Small intestine (tissue), 7 donors: Measurements from ENCODE around the gene ODAPH. TPM values are rescaled to one million over a fixed set of nuclear protein-coding genes. Genes with fewer than 3 reads are reported as not detected.
"Not testable (repeated sequence)": the region's sequence is repeated elsewhere in the genome, so short reads cannot be mapped to it uniquely, and the experiment has no call there.

Experiments
- DNase-seq, 2 donors: peaks; one replicate each; pipeline versions ENCODE4 v3.0.0 to v3.0.0-alpha.2; 2013
- FAIRE-seq: peaks from 2 replicates; lab custom pipeline; 2012; peaks lifted over from hg19 to GRCh38; lab: Jason Lieb, UNC
- H3K27ac ChIP-seq, 3 donors: one replicate each; pipeline ENCODE4 v1.5.1; 2013; ENCODE audit warnings: low read length in 2 of 3, mild to moderate bottlenecking in 2 of 3, control low read depth in 1 of 3, inconsistent platforms in 1 of 3, low read depth in 1 of 3, moderate library complexity in 1 of 3
- H3K27me3 ChIP-seq, 3 donors: one replicate each; pipeline ENCODE4 v1.6.1; 2013; ENCODE audit warnings: low read length in 3 of 3, inconsistent platforms in 1 of 3; ENCODE audit not compliant: control insufficient read depth in 3 of 3, insufficient read depth in 3 of 3
- H3K36me3 ChIP-seq, 3 donors: one replicate each; pipeline ENCODE4 v1.6.1; 2013; ENCODE audit warnings: low read length in 3 of 3, inconsistent platforms in 1 of 3, low read depth in 1 of 3, mild to moderate bottlenecking in 1 of 3, moderate library complexity in 1 of 3; ENCODE audit not compliant: control insufficient read depth in 3 of 3, insufficient read depth in 2 of 3
- H3K4me1 ChIP-seq, 3 donors: one replicate each; pipeline ENCODE4 v1.6.1; 2013; ENCODE audit warnings: low read length in 2 of 3, inconsistent platforms in 1 of 3, low read depth in 1 of 3, mild to moderate bottlenecking in 1 of 3, moderate library complexity in 1 of 3; ENCODE audit not compliant: control insufficient read depth in 3 of 3, insufficient read depth in 2 of 3
- H3K4me3 ChIP-seq, 3 donors: one replicate each; pipeline ENCODE4 v1.5.1; 2013; ENCODE audit warnings: low read length in 3 of 3, control low read depth in 1 of 3, inconsistent platforms in 1 of 3, low read depth in 1 of 3, mild to moderate bottlenecking in 1 of 3, moderate library complexity in 1 of 3
- H3K9me3 ChIP-seq, 2 donors: one replicate each; pipeline ENCODE4 v1.6.1; 2013; ENCODE audit warnings: low read depth in 1 of 2, low read length in 1 of 2; ENCODE audit not compliant: control insufficient read depth in 2 of 2, insufficient read depth in 1 of 2
- WGBS, 3 donors: extraction: QIAGEN DNeasy Blood & Tissue Kit; methylation state at CpG; one replicate each; pipeline ENCODE4 v1.1.7; 2013; 5-methylcytosine and 5-hydroxymethylcytosine counted together
- polyA plus RNA-seq, 4 donors: library from polyadenylated mRNA; stranded (reverse) in 3 of 4; unstranded in 1 of 4; fragments of 200-250 nt in 3 of 4; fragments of 120-200 nt in 1 of 4; gene quantifications; one replicate each; pipeline versions ENCODE4 v1.2.1 to v1.2.3, GENCODE V29; 2013
- donor health status: healthy with polysubstance abuse.
- donor health status: control.
- donor health status: control.
- donor health status: Bipolar disorder and iron deficiency.
- donor health status: healthy.

The ODAPH gene
- polyA plus RNA-seq, 4 donors = not detected

- Histone ChIP-seq H3K9me3 (peaks cover 1 to 33% of the 10 kb centered on the region in 2 donors), H3K36me3 (peaks cover 0 to 13% (median 13%) of the 10 kb centered on the region in 3 donors)
- H3K27ac ChIP-seq, H3K4me3 ChIP-seq, DNase-seq, FAIRE-seq, H3K4me1 ChIP-seq, H3K27me3 ChIP-seq: not testable (repeated sequence)
These were observed 21.9 kb upstream of the ODAPH start for GRCh38 chr4:75533926-75534325.

- H3K27ac ChIP-seq, H3K36me3 ChIP-seq, DNase-seq, H3K4me1 ChIP-seq, H3K4me3 ChIP-seq, FAIRE-seq, H3K27me3 ChIP-seq: not testable (repeated sequence)
- 86 to 95% (median 92%) methylated on average over 6 of the region's 6 CpGs for WGBS, 3 donors
- H3K9me3 ChIP-seq = peaks cover 1 to 15% of the 10 kb centered on the region in 2 donors
These were observed 18.6 kb upstream of the ODAPH start for GRCh38 chr4:75537308-75537707.

GRCh38 chr4:75542824-75543223 lies 13.0 kb upstream of the ODAPH start:
- Histone ChIP-seq H3K36me3 (peaks cover 0 to 10% (median 2%) of the 10 kb centered on the region in 3 donors), H3K4me1 (no peaks in the 10 kb centered on the region)
- FAIRE-seq = no peak

GRCh38 chr4:75544220-75544619 lies 11.6 kb upstream of the ODAPH start:
- not testable (repeated sequence) for DNase-seq, H3K4me1 ChIP-seq, H3K4me3 ChIP-seq, H3K27me3 ChIP-seq, H3K9me3 ChIP-seq, H3K27ac ChIP-seq, FAIRE-seq
- peaks cover 0 to 10% (median 2%) of the 10 kb centered on the region in 3 donors for H3K36me3 ChIP-seq
- 91 to 93% (median 93%) methylated on average over 8 of the region's 8 CpGs for WGBS, 3 donors

More at GRCh38 chr4:75542824-75543223, 13.0 kb upstream of the ODAPH start:
- H3K27ac ChIP-seq = no peak overlapping the region
- no peaks in the 10 kb centered on the region for H3K27me3 ChIP-seq
- no peaks in the 10 kb centered on the region for H3K9me3 ChIP-seq
- no peak for DNase-seq
- H3K4me3 ChIP-seq = no peak overlapping the region

- H3K27me3 ChIP-seq = no peaks in the 10 kb centered on the region
- no peak for FAIRE-seq
- DNase-seq = no peak
- H3K36me3 ChIP-seq = peaks cover 0 to 10% (median 2%) of the 10 kb centered on the region in 3 donors
- no peak overlapping the region for H3K27ac ChIP-seq
- no peaks in the 10 kb centered on the region for H3K4me1 ChIP-seq
- H3K4me3 ChIP-seq = no peak overlapping the region
- no peaks in the 10 kb centered on the region for H3K9me3 ChIP-seq
- 90 to 94% (median 93%) methylated on average over 3 of the region's 3 CpGs for WGBS, 3 donors
These were observed 11.0 kb upstream of the ODAPH start for GRCh38 chr4:75544870-75545269.

GRCh38 chr4:75545526-75545925 lies 10.3 kb upstream of the ODAPH start:
- no peak for DNase-seq
- H3K27ac ChIP-seq = no peak overlapping the region
- H3K4me3 ChIP-seq = no peak overlapping the region
- no peaks in the 10 kb centered on the region for H3K4me1 ChIP-seq
- 93 to 94% (median 94%) methylated on average over 5 of the region's 5 CpGs for WGBS, 3 donors
- peaks cover 0 to 10% (median 0%) of the 10 kb centered on the region in 3 donors for H3K36me3 ChIP-seq
- FAIRE-seq = no peak
- H3K9me3 ChIP-seq = no peaks in the 10 kb centered on the region
- no peaks in the 10 kb centered on the region for H3K27me3 ChIP-seq

- Histone ChIP-seq H3K4me3 (no peak overlapping the region), H3K4me1 (no peaks in the 10 kb centered on the region), H3K9me3 (no peaks in the 10 kb centered on the region), H3K27ac (no peak overlapping the region), H3K36me3 (peaks cover 0 to 10% (median 0%) of the 10 kb centered on the region in 3 donors), H3K27me3 (no peaks in the 10 kb centered on the region)
- DNase-seq (peak in 1 of 2 donors; percentile 3), FAIRE-seq (no peak)
- WGBS, 3 donors = 75 to 80% (median 76%) methylated on average over 15 of the region's 15 CpGs
These were observed 8.0 kb upstream of the ODAPH start for GRCh38 chr4:75547647-75548387.

- Histone ChIP-seq H3K27me3 (no peaks in the 10 kb centered on the region), H3K27ac (no peak overlapping the region), H3K4me3 (no peak overlapping the region), H3K9me3 (no peaks in the 10 kb centered on the region), H3K4me1 (no peaks in the 10 kb centered on the region), H3K36me3 (peaks cover 0 to 10% (median 0%) of the 10 kb centered on the region in 3 donors)
- FAIRE-seq (no peak), DNase-seq (no peak)
- WGBS, 3 donors = 85 to 91% (median 87%) methylated on average over 2 of the region's 2 CpGs
These were observed 6.8 kb upstream of the ODAPH start for GRCh38 chr4:75549019-75549418.

GRCh38 chr4:75552452-75552851 lies 3.4 kb upstream of the ODAPH start:
- H3K4me3 ChIP-seq = no peak overlapping the region
- no peak overlapping the region for H3K27ac ChIP-seq
- no peaks in the 10 kb centered on the region for H3K27me3 ChIP-seq
- no peaks in the 10 kb centered on the region for H3K9me3 ChIP-seq
- FAIRE-seq = no peak
- H3K36me3 ChIP-seq = no peaks in the 10 kb centered on the region
- no peak for DNase-seq
- H3K4me1 ChIP-seq = no peaks in the 10 kb centered on the region
